ENCODE results near the gene ENDOU.

DNA sequence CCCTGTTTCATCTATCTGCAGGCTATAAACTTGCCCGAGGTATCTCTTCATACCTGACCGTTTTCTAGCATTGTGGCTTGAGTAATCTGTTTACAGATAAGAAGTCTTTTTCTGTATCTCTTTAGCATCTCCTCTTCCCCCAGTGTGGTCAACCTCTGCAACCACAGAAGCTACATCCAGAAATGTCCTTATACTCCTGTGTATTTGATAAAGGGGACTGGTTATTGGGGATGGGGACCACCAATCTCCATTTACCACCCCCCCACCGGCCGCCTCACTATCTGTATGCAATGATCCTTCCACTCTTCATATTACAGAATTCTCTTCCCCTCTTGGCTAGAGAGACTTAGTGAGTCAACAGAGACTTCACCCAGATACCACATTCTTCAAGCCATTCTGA lies 16.1 kb downstream of the ENDOU start:
- TF ChIP-seq, protein P1, sequence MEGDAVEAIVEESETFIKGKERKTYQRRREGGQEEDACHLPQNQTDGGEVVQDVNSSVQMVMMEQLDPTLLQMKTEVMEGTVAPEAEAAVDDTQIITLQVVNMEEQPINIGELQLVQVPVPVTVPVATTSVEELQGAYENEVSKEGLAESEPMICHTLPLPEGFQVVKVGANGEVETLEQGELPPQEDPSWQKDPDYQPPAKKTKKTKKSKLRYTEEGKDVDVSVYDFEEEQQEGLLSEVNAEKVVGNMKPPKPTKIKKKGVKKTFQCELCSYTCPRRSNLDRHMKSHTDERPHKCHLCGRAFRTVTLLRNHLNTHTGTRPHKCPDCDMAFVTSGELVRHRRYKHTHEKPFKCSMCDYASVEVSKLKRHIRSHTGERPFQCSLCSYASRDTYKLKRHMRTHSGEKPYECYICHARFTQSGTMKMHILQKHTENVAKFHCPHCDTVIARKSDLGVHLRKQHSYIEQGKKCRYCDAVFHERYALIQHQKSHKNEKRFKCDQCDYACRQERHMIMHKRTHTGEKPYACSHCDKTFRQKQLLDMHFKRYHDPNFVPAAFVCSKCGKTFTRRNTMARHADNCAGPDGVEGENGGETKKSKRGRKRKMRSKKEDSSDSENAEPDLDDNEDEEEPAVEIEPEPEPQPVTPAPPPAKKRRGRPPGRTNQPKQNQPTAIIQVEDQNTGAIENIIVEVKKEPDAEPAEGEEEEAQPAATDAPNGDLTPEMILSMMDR (IDR thresholded peaks at IDR 0.05), result no peak
- no peak for TF ChIP-seq POLR2A (IDR thresholded peaks at IDR 0.05)
- TF ChIP-seq POLR2AphosphoS5 (IDR thresholded peaks at IDR 0.05), result no peak
- TF ChIP-seq EP300 (IDR thresholded peaks at IDR 0.05), result no peak

Data from gastroesophageal sphincter (tissue), 3 donors.